ENCODE results near the gene ZNF862.

The ZNF862 gene

GRCh38 chr7:149866139-149866778 is 28.1 kb downstream of the ZNF862 start:
- DNase-seq (ENCODE audit: low read depth in 2 of 2) = no peak

- no peak for DNase-seq (ENCODE audit: low read depth in 2 of 2)
These were observed 28.7 kb downstream of the ZNF862 start for GRCh38 chr7:149866779-149867447.

GRCh38 chr7:149867762-149868622 is 29.8 kb downstream of the ZNF862 start:
- DNase-seq (ENCODE audit: low read depth in 2 of 2) = no peak

GRCh38 chr7:149868623-149869290 is 30.6 kb downstream of the ZNF862 start:
- no peak for DNase-seq (ENCODE audit: low read depth in 2 of 2)

- DNase-seq (ENCODE audit: low read depth in 2 of 2) = no peak
These were observed 31.1 kb downstream of the ZNF862 start for GRCh38 chr7:149869291-149869650.

- DNase-seq (ENCODE audit: low read depth in 2 of 2) = no peak
These were observed 31.7 kb downstream of the ZNF862 start for GRCh38 chr7:149869867-149870266.

- DNase-seq (ENCODE audit: low read depth in 2 of 2) = no peak
These were observed 32.1 kb downstream of the ZNF862 start for GRCh38 chr7:149870274-149870673.

- no peak for DNase-seq (ENCODE audit: low read depth in 2 of 2)
These were observed 32.7 kb downstream of the ZNF862 start for GRCh38 chr7:149870701-149871483.

- no peak for DNase-seq (ENCODE audit: low read depth in 2 of 2)
These were observed 33.4 kb downstream of the ZNF862 start for GRCh38 chr7:149871576-149871975.

GRCh38 chr7:149872419-149873073 is 34.4 kb downstream of the ZNF862 start:
- DNase-seq (ENCODE audit: low read depth in 2 of 2) = peak in 1 of 2 donors; percentile 32

GRCh38 chr7:149873074-149873969 is 35.1 kb downstream of the ZNF862 start, which contains the start of gene ATP6V0E2:
ATP6V0E2 (plus strand) TSS chr7:149873969; CDS start chr7:149874066, 97 bp downstream.
- DNase-seq (ENCODE audit: low read depth in 2 of 2) = peak; percentile 89 to 92

- no peak for DNase-seq (ENCODE audit: low read depth in 2 of 2)
These were observed 35.9 kb downstream of the ZNF862 start for GRCh38 chr7:149873970-149874643.

- DNase-seq (ENCODE audit: low read depth in 2 of 2) = no peak
These were observed 36.5 kb downstream of the ZNF862 start for GRCh38 chr7:149874644-149875028.

GRCh38 chr7:149875396-149875795 is 37.2 kb downstream of the ZNF862 start:
- DNase-seq (ENCODE audit: low read depth in 2 of 2) = no peak

- DNase-seq (ENCODE audit: low read depth in 2 of 2) = no peak
These were observed 39.8 kb downstream of the ZNF862 start for GRCh38 chr7:149877890-149878522.

GRCh38 chr7:149878523-149878921 is 40.3 kb downstream of the ZNF862 start:
- DNase-seq (ENCODE audit: low read depth in 2 of 2) = no peak

GRCh38 chr7:149879271-149879743 is 41.1 kb downstream of the ZNF862 start:
- no peak for DNase-seq (ENCODE audit: low read depth in 2 of 2)
